Thymus (tissue), 11 donors: ENCODE measurements around the gene NNMT. TPM values are rescaled to one million over a fixed set of nuclear protein-coding genes. Genes with fewer than 3 reads are reported as not detected.

Experiments used
- DNase-seq, 9 donors: peaks; one replicate each; pipeline ENCODE4 v3.0.0-alpha.2; 2013; ENCODE audit warnings: low spot score in 9 of 9, low read depth in 6 of 9, missing footprints in 1 of 9
- H3K27ac ChIP-seq, 2 donors: one replicate each; pipeline ENCODE4 v1.5.1; 2013; ENCODE audit warnings: control low read depth in 1 of 2, low read depth in 1 of 2, low read length in 1 of 2, mild to moderate bottlenecking in 1 of 2, moderate library complexity in 1 of 2
- H3K27me3 ChIP-seq, 2 donors: one replicate each; pipeline ENCODE4 v1.5.1; 2013; ENCODE audit warnings: low read length in 1 of 2; ENCODE audit not compliant: control insufficient read depth in 2 of 2, insufficient read depth in 1 of 2
- H3K36me3 ChIP-seq, 2 donors: one replicate each; pipeline ENCODE4 v1.5.1; 2013; ENCODE audit warnings: low read length in 1 of 2, mild to moderate bottlenecking in 1 of 2, moderate library complexity in 1 of 2; ENCODE audit not compliant: control insufficient read depth in 2 of 2, insufficient read depth in 2 of 2
- H3K4me1 ChIP-seq, 2 donors: one replicate each; pipeline ENCODE4 v1.5.1; 2013; ENCODE audit warnings: low read length in 2 of 2; ENCODE audit not compliant: control insufficient read depth in 2 of 2, insufficient read depth in 2 of 2
- H3K4me3 ChIP-seq, 2 donors: one replicate each; pipeline ENCODE4 v1.5.1; 2013; ENCODE audit warnings: low read length in 2 of 2, control low read depth in 1 of 2, mild to moderate bottlenecking in 1 of 2
- H3K9me3 ChIP-seq, 2 donors: one replicate each; pipeline ENCODE4 v1.5.1; 2013; ENCODE audit warnings: low read length in 1 of 2, mild to moderate bottlenecking in 1 of 2; ENCODE audit not compliant: control insufficient read depth in 2 of 2, insufficient read depth in 1 of 2
- WGBS: extraction: QIAGEN DNeasy Blood & Tissue Kit; methylation state at CpG from one replicate; pipeline ENCODE4 v1.1.7; 2013; 5-methylcytosine and 5-hydroxymethylcytosine counted together
- polyA plus RNA-seq: library from polyadenylated mRNA; stranded (reverse); fragments of 200-250 nt; gene quantifications from one replicate; pipeline ENCODE4 v1.2.3, GENCODE V29; 2013
- total RNA-seq: library from RNA; stranded (reverse); fragments of 120-200 nt; gene quantifications from one replicate; pipeline ENCODE4 v1.2.4, GENCODE V29; 2013
- donor health status: healthy.

The NNMT gene
- total and polyA plus RNA-seq, 2 donors, result 0.99 to 351 TPM

DNA sequence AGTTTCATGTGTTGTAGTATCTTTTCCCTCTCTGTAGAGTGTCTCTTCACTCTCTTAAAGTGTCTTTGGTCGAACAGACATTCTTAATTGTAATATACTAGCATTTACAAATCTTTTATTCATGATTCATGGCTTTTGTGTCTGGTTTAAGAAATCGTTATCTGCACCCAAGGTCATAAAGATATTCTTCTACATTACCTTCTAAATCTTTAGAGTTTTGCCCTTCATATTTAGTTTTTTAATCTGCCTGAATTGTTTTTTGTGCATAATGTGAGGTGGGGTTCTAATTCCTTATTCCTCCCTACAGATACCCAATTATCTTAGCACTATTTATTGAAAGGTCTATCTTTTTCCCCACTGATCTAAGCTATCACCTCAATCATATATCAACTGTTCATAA, 9.0 kb upstream of the NNMT start:
- 94% methylated on average over 2 of the region's 2 CpGs for WGBS
- Histone ChIP-seq H3K27ac (no peak overlapping the region), H3K4me3 (no peak overlapping the region), H3K27me3 (no peaks in the 10 kb centered on the region), H3K4me1 (no peaks in the 10 kb centered on the region), H3K9me3 (no peaks in the 10 kb centered on the region), H3K36me3 (no peaks in the 10 kb centered on the region)
- no peak for DNase-seq

DNA sequence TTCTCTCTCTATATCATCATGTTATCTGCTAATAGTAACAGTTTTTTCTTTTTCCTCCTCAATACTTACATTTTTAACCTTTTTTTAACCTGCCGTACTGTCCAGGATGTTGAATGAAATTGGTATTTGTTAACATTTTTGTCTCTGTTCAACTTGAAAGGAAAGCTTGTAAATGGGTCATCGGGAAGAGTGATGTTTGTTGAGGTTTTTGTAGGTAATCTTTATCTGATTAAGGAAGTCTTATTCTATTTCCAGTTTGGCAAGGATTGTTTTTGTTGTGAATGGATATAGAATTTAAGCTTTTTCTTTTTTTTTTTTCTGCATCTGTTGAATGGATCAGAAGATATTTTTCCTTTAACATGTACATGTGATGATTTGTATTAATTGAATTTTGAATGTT, 8.1 kb upstream of the NNMT start:
- Histone ChIP-seq H3K4me3 (no peak overlapping the region), H3K27ac (no peak overlapping the region), H3K9me3 (no peaks in the 10 kb centered on the region), H3K36me3 (no peaks in the 10 kb centered on the region), H3K4me1 (no peaks in the 10 kb centered on the region), H3K27me3 (no peaks in the 10 kb centered on the region)
- DNase-seq, result no peak
- WGBS, result 72% methylated on average over 2 of the region's 2 CpGs

DNA sequence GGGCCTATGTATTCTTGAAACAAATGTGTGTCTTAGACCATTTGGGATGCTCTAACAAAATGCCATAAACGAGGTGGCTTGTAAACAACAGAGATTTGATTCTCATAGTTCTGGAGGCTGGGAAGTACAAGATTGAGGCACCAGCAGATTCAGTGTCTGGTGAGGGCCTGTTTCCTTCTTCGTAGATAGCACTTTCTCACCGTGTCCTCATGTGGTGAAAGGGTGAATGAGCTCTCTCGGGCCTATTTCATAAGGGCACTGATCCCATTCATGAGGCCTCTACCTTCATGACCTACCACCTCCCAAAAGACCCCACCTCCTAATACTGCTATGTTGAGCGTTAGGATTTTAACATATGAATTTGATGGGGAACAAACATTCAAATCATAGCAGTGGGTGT, 6.4 kb upstream of the NNMT start:
- H3K4me1 ChIP-seq, result no peaks in the 10 kb centered on the region
- H3K27ac ChIP-seq, result no peak overlapping the region
- WGBS, result 91% methylated on average over 5 of the region's 5 CpGs
- DNase-seq, result no peak
- no peaks in the 10 kb centered on the region for H3K27me3 ChIP-seq
- no peaks in the 10 kb centered on the region for H3K9me3 ChIP-seq
- no peaks in the 10 kb centered on the region for H3K36me3 ChIP-seq
- H3K4me3 ChIP-seq, result no peak overlapping the region

DNA sequence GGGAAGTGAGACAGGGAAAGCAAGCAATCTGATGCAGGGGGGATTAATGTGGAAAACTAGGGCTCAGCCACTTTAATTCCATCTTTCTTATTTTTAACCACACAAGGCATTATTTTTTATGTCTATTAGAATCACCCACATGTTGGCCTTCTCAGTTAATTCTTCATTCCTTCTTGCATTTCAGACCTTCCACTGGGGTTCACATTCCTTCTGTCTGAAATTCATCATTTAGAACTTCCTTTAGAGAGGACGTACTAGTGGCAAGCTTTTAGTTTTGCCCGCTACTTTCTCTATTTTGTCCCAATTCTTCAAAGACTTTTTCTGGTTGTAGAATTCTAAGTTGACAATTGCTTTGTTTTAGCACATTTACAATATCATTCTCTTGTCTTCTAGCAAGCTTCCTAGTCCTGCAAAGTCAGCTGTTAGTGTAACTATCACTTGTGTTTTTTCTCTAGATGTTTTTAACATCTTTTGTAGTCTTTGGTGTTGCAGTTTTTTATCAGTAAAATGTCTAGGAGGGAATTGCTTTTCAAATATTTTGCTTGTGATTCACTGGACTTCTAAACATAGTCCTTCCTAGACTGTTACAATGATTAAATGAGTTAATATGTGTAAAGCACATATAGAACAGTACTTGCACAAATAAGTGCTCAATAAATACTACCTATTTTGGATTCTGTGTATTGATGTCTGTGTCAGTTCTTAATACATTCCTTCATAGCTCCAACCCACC, 5.5 kb upstream of the NNMT start:
- H3K27me3 ChIP-seq, result no peaks in the 10 kb centered on the region
- no peaks in the 10 kb centered on the region for H3K9me3 ChIP-seq
- H3K27ac ChIP-seq, result no peak overlapping the region
- H3K4me1 ChIP-seq, result no peaks in the 10 kb centered on the region
- DNase-seq, result no peak
- H3K36me3 ChIP-seq, result no peaks in the 10 kb centered on the region
- WGBS, result 97% methylated on average over 2 of the region's 2 CpGs
- H3K4me3 ChIP-seq, result no peak overlapping the region

DNA sequence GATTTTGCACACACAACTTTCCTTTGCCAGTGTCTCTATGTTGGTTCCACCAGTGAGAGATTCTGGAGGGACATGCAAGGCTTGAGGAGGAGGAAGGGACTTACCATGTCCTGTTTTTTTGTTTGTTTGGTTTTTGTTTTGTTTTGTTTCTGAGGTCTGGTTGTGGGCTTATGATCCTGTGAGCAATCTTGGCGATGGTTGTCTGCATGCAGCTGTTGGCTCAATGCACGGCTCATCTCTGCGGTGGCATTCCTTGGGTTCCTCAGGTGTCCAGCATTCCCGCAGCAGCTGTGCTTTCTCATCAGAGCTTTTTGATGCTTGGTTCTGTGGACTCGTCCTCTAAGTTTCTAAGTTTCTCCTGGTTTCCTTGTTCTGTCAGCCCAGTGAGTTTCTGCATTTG, 4.8 kb upstream of the NNMT start:
- 91% methylated on average over 5 of the region's 5 CpGs for WGBS
- no peaks in the 10 kb centered on the region for H3K4me1 ChIP-seq
- H3K4me3 ChIP-seq, result no peak overlapping the region
- H3K9me3 ChIP-seq, result no peaks in the 10 kb centered on the region
- H3K27me3 ChIP-seq, result no peaks in the 10 kb centered on the region
- H3K27ac ChIP-seq, result no peak overlapping the region
- no peaks in the 10 kb centered on the region for H3K36me3 ChIP-seq
- DNase-seq, result no peak

DNA sequence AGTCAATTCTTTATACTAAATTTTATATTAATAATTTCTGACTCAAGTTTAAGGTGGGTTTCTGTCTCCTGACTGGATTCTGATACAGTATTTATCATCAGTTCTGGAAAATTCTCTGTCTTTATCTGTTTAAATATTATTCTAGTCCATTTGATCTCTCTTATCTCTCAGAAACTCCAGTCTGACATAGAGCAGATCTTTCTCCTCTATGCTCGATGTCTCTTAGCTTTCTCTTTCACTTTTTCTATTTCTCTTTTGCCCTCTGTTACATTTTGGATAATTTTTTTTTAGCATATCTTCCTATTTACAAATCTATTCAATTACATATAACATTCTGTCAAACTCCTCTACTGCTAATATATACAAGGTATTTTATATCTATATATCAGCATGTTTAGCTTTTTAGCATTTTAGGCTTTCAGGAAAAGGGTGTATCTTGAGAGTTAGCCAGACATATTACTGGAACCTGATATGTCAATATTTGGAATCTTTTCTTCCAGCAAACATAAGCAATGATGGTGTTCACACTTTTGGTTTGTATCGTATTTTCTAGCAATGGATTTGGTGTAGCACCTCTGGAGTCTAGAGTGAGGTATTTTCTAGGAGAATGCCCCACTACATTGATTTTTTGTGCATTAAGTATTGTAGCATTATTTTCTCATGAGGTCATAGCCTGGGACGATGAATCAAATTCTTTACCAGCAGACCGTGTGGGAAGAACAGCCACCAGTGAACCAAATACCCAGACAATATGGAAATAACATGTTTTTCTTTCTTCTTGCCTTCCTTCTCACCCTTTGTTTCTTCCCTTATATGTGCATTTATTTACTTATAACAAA, 4.1 kb upstream of the NNMT start:
- Histone ChIP-seq H3K27ac (no peak overlapping the region), H3K27me3 (no peaks in the 10 kb centered on the region), H3K4me3 (no peak overlapping the region), H3K36me3 (no peaks in the 10 kb centered on the region), H3K4me1 (no peaks in the 10 kb centered on the region), H3K9me3 (no peaks in the 10 kb centered on the region)
- no peak for DNase-seq
- 84% methylated on average over 4 of the region's 4 CpGs for WGBS

DNA sequence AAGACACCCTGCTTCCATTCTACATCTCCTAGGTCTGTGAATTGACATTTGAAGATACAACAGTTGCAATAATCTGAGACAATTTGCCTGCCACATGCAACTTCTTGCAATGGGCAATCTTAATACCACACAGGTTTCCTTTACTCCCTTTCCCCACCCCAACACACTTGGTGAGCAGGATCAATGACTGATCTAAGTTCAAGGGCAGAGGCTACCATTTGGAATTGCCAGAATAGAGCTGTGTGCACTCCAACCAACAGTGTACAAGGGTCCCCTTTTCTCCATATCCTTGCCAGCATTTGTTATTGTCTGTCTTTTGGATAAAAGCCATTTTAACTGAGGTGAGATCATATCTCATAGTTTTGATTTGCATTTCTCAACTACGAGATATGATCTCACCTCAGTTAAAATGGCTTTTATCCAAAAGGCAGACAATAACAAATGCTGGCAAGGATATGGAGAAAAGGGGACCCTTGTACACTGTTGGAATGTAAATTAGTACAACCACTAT, 2.9 kb upstream of the NNMT start:
- 95% methylated on average over 1 of the region's 1 CpG for WGBS
- Histone ChIP-seq H3K27ac (no peak overlapping the region), H3K4me3 (no peak overlapping the region), H3K36me3 (no peaks in the 10 kb centered on the region), H3K4me1 (no peaks in the 10 kb centered on the region), H3K27me3 (no peaks in the 10 kb centered on the region), H3K9me3 (no peaks in the 10 kb centered on the region)
- no peak for DNase-seq

DNA sequence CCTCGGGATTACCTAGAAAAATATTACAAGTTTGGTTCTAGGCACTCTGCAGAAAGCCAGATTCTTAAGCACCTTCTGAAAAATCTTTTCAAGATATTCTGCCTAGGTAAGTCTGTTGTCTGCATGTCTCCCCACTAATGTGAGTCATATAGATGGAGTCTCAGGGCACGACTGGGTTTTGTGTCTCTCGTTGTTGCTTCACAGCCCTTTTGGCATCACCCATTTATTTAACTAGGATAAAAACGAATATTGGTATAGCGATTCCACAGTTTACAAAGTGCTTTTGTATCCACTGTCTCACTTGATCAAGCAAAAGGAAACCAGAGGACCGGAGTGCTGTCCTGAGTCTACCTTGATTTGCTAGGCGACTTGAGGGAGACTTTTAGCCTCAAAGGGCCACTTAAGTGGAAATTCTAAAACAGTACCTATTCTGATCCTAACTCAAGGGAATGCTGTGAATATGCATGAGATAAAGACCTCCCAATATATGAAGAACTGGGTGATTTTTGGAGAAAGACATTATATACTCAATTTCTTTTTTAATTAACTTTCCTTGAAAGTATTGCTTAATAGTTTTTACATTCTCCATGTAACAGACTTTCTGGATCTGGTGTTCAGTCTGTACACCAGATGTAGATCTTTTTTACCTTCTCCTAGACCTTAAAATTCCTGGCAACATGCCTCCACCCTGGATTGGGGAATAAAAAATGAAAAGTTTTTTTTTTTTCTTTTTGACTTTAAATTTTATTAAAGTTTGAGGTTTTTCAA, 590 bp downstream of the NNMT start:
- Histone ChIP-seq H3K27ac (peak overlapping the region in 1 of 2 donors; percentile 52), H3K27me3 (no peaks in the 10 kb centered on the region), H3K4me1 (no peaks in the 10 kb centered on the region), H3K4me3 (no peak overlapping the region), H3K36me3 (no peaks in the 10 kb centered on the region), H3K9me3 (no peaks in the 10 kb centered on the region)
- 93% methylated on average over 7 of the region's 7 CpGs for WGBS
- no peak for DNase-seq
